ENCODE data around the gene NFE2L3. TPM values are rescaled to one million over a fixed set of nuclear protein-coding genes. Genes with fewer than 3 reads are reported as not detected.

The NFE2L3 gene
- total and polyA plus RNA-seq, 2 of the 8 experiments (the other 6 are each of a cell fraction or from before 2014, with no cell fraction given), result 64.9 to 76.5 TPM

DNA sequence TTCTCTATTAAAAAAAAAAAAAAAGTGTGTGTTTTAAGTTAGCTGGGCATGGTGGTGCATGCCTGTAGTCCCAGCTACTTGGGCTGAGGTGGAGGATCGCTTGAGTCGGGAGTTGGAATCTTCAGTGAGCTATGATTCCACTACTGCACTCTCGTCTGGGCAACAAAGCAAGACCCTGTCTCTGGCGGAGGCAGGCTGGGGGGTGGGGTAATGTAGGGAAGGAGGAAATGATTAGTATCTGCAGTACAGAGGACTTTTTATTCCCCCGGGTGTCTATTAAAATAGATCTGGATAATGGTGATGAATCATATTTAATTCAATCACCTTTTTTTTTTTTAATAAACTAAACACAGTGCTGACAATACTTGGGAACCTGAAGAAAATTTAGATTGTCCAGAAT is 56.0 kb downstream of the NFE2L3 start (continued):
- TF ChIP-seq PHF8 (conservative IDR thresholded peaks at IDR 0.05; ENCODE audit: low read depth, low read length) (no peak), SIN3A (conservative IDR thresholded peaks at IDR 0.05 in 1 of 2, IDR thresholded peaks at IDR 0.05 in 1 of 2; ENCODE audit: low read depth in 1 of 2, low read length in 2 of 2) (no peak), POLR2A (IDR thresholded peaks at IDR 0.05; ENCODE audit: control extremely low read depth in 1 of 2, low read depth in 2 of 2, low read length in 2 of 2) (no peak; a peak in 1 of 3 replicates), BRCA1 (IDR thresholded peaks at IDR 0.05; ENCODE audit: low read depth, low read length) (no peak), TCF12 (IDR thresholded peaks at IDR 0.05; ENCODE audit: low read depth, low read length) (no peak), GABPA (IDR thresholded peaks at IDR 0.05; ENCODE audit: borderline replicate concordance, insufficient read depth, low read length) (no peak), BACH1 (IDR thresholded peaks at IDR 0.05; ENCODE audit: low read length) (no peak), CHD2 (IDR thresholded peaks at IDR 0.05; ENCODE audit: low read length) (no peak), SUZ12 (IDR thresholded peaks at IDR 0.05; ENCODE audit: low read length) (no peak)
